NCI-H1436 treated with DMSO at 0.1 percent for 48 hours (cell line): Measurements from ENCODE around the gene TPRKB.
"Not testable (repeated sequence)": the region's sequence is repeated elsewhere in the genome, so short reads cannot be mapped to it uniquely, and the experiment has no call there.

Experiments
- DNase-seq: peaks from one replicate; lab custom pipeline; 2025; lab: John Stamatoyannopoulos, UW

The TPRKB gene

DNA sequence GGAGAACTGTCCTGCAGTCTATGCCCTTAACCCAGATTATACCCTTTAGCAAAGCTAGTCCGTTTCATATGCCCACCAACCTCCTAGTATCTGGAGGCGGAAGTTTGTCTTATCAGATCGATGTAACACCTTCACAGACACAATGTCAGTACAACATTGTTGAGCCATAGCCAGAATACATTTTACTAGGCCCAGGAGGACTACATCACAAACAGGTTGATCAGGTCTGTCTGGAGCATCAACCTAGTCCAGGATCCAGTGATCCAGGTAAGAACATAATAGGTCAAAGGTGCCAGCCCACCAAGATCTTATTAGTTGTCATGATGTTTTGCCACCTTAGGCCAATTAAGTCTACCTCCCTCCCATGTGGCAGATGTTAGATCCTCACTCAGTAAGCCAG, 2.0 kb upstream of the TPRKB start:
- no peak for DNase-seq

DNA sequence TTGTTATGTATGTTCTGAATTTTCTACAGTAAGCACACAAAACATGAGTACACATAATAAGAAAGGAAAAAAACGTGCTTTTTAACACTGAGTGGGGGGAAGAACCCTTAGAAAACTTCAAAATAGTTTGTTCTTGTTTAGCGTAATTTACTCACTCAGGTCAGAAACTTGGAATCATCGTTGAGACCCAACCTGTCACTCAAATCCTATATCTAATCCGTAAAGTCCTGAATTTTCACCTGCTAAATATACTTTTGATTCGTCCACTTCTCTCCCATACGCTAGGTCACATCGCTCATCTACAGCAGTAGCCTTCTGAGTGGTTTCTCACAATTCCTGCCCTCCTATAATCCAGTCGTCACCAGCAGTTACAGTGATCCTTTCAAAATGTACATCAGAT, 767 bp downstream of the TPRKB start:
- DNase-seq: no peak

DNA sequence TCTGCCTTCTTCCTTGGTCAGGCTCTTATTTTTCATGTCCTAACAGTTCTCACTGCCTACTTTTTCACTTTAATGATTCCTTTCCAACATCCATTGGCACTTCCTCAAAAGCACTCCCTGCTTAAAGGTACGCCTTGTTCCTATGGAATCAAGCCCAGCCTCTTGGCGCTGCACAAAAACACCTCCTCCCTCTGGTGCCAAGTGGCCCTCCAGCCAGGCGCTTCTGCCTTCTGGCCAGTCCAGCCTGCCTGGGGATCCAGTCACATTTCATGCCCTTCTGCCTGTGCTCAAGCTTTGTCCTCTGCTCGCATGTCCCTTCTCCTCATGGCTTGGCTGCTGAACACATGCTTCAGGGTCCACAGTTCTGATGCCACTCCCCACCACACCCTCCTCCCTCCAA, 6.3 kb downstream of the TPRKB start:
- no peak for DNase-seq

- DNase-seq: no peak
These were observed 8.4 kb downstream of the TPRKB start for GRCh38 chr2:73728711-73729110.

- no peak for DNase-seq
These were observed 9.1 kb downstream of the TPRKB start for GRCh38 chr2:73728043-73728442.

GRCh38 chr2:73726657-73727056, 10.5 kb downstream of the TPRKB start:
- not testable (repeated sequence) for DNase-seq

DNA sequence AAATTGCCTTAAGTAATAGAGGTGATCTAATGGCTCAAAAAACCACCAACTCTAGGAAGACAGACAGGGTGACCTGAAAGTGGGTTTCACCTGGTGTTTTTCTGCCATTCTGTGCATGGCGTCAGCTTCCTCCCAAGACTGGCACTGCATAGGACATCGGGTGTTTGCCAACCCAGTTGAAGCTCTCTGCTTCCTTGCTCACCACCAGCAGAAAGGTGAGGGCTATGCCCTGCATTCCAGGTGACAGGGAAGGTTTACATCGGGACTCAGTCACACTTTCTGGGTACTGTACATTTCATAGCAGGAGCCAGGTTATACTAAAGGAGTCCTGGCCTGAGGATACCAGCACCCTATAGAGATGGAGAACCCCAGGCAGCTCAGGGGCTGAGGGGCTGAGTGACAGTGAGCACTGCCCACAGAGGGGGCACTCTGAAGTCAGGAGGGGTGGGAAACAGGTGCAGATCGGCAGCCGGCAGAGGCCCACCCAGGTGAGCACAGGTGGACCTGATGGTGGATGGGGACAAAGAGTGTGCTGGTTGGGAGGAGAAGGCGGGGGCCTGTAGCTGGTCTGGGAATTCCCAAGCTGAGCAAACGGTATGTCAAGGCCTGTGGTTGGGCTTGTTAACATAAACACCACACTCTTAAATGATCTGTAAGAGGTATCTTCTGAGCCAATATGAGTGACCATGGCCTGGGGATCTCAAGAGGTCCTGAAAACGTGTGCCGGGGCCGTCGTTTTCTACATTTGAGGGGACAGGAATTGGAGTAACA, 18.1 kb downstream of the TPRKB start:
- no peak for DNase-seq

GRCh38 chr2:73718421-73718820, 18.7 kb downstream of the TPRKB start:
- DNase-seq: no peak

DNA sequence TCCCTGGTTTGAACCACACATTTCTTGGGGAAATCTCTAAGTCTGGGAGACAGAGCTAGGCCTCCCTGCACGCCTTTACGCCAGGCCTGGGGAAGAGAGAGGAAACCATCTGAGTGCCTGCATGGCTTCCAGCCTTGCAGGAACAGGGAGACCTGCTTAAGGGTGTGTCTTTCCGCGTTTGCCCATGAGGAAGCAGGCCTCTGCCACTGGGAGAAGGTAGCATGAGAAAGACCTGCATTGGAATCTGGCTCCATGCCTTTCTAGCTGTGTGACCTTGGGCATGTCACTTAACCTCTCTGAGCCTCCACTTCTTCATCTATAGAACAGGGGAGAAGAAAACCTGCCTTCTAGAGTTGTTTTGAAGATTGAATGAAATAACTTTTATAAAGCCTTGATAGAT, 19.4 kb downstream of the TPRKB start:
- not testable (repeated sequence) for DNase-seq

GRCh38 chr2:73717251-73717606, 19.9 kb downstream of the TPRKB start:
- DNase-seq: no peak

DNA sequence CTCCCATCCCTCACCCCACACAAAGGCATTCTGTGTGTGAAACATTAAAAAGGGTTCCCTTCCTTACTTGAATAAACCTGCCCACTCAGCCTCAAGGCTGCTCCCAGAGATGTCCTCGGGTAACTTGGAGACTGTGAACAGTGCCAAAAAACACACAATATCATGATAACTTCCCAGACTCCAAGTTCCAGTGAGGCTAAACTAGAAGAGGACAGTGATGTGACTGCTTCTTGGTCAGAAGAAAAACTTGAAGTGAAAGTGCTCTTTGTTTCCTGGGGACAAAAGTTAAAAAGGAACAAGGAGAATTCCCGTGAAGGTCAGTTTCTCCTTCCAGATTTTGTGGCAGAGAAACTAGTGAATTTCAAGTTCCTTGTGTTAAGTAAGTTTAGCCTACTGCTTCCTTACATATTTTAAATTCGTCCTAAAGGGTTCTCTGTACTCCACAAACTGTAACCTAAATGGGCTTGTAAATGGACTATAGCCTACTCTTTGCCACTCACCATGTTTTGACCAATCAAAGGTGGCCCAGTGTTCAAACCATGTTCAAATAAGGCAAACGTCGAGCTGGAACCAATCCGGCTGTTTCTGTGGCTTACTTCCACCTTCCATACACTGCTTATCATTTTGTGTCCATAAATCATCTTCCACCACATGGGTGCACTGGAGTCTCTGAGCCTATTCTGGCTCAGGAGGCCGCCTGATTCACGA, 20.4 kb downstream of the TPRKB start:
- DNase-seq: no peak

DNA sequence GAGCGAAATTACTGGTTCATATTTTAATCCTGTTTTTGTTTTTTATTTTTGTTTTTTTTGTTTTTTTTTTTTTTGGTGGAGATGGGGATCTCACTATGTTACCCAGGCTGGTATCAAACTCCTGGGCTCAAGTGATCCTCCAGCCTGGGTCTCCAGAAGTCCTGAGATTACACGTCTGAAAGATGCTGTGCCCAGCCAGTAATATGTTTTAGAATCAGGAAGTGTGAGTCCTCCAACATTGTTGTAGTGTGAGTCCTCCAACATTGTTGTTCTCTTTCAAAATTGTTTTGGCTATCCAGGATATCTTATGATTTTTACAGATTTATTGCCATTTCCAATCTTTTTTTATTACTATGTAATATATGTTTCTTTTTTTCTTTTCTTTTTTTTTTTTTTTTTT, 23.1 kb downstream of the TPRKB start:
- DNase-seq: no peak

DNA sequence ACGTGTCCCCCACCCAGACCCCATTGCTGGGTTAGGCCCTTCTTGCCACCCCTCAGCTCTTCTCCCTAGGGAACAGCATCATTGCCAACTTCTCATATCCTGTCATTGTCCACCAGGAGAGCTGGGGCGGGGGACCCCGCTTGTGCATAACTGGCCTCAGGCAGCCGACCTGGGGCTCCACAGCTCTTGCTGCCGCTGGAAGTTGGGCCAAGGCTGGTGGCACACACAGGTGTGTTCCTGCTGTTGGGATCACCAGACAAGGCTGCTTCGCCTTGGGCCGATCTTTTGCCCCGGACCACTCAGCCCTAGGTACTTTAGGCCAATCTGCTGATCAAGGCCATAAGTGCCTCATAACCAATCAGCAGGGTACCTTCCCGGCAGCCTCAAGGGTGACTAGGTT, 28.6 kb downstream of the TPRKB start:
- no peak for DNase-seq

GRCh38 chr2:73707636-73708035, 29.5 kb downstream of the TPRKB start:
- DNase-seq: no peak

DNA sequence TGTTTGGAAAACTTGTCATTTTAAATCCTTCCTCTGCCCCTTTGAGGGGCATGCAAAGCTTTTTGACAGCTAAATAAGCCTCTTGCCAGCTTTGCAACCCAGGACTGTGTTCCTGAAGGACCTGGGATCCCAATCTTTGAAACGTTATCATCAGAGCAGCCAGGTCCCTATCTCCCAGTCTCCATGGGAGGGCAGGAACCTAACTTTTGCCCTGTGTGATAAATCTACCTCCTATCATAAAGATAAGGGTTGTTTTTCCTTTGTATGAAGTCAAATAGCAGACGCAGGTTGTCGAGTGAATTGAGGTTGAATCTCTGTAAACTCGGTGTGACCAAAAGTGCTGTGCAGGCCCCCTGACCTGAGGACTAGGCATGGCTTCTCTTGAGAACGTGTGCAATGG, 30.1 kb downstream of the TPRKB start:
- DNase-seq: no peak

DNA sequence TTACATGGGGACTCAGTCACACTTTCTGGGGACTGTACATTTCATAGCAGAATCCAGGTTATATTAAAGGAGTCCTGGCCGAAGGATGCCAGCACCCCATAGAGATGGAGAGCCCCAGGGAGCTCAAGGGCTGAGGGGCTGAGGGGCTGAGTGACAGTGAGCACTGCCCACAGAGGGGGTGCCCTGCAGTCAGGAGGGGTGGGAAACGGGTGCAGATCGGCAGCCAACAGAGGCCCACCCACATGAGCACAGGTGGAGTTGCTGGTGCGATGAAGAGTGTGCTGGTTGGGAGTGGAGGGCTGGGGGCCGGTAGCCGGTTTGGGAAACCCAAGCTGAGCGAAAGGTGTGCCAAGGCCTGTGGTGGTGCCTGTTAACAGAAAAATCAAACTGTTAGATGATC, 32.1 kb downstream of the TPRKB start:
- no peak for DNase-seq

GRCh38 chr2:73704285-73704684, 32.9 kb downstream of the TPRKB start:
- DNase-seq: no peak

DNA sequence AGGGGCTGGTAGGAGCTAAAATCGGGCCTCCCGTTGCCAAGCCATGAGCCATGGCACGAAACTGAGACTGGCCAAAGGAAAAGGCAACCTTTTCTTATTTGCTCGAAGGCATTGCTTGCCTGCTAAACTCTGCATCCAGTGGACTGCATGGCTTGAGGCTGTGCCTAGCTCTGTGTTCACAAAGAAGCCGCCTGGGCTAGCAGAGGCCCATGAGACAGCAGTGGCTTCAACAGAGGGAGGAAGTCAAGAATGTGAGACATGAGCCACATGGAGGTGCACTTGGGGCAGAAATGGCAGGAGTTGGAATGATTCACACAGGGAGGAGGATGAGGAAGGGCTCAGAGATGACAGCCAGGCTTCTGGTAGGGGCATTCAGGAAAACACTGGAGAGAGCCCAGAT, 33.5 kb downstream of the TPRKB start:
- DNase-seq: no peak

DNA sequence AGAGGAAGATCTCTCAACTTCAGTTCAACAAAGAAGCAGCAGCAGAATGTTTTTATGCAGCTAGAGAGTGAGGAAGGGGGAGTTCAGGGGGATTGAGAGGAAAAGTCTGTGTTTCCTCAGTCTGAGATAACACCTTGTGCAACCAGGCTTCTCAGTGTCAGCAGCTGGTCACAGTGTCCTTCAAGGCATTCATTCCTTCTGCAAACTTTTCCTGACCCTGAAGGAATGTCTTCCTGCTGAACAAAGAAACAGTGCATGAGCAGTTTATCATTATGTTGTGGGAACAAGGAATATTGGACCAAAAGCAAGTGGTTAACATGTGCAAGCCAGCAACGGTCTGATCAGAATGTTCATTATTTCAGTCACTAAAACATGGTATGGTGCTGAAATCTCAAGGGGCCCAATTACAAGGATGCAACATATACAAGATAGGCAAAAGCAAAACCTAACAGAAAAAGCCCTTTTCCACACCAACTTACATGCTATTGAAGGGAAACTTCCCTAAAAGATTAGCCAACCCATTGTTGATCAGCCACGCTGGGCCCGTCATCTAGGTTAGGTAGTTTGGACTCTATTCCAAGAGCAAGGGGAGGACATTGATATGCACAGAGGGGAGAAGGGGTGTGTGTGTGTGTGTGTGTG, 34.2 kb downstream of the TPRKB start:
- not testable (repeated sequence) for DNase-seq

- DNase-seq: no peak
These were observed 35.0 kb downstream of the TPRKB start for GRCh38 chr2:73701968-73702665.

GRCh38 chr2:73701448-73701765, 35.7 kb downstream of the TPRKB start:
- not testable (repeated sequence) for DNase-seq

- DNase-seq: no peak
These were observed 36.3 kb downstream of the TPRKB start for GRCh38 chr2:73700661-73701447.
